AG10803 (cell line): ENCODE measurements around the gene TK1.
"Not testable (repeated sequence)": the region's sequence is repeated elsewhere in the genome, so short reads cannot be mapped to it uniquely, and the experiment has no call there.

Source experiments
- DNase-seq: peaks from one replicate; pipeline ENCODE4 v3.0.0; 2010; ENCODE audit warnings: low read depth
- H3K4me3 ChIP-seq: 2 replicates; pipeline ENCODE4 v1.5.1; 2011; ENCODE audit warnings: mild to moderate bottlenecking, low read length, control low read depth
- CTCF ChIP-seq: conservative IDR thresholded peaks from 2 replicates; pipeline ENCODE4 v1.5.1; 2011; ENCODE audit warnings: mild to moderate bottlenecking, low read length, control low read depth, inconsistent platforms

The TK1 gene

DNA sequence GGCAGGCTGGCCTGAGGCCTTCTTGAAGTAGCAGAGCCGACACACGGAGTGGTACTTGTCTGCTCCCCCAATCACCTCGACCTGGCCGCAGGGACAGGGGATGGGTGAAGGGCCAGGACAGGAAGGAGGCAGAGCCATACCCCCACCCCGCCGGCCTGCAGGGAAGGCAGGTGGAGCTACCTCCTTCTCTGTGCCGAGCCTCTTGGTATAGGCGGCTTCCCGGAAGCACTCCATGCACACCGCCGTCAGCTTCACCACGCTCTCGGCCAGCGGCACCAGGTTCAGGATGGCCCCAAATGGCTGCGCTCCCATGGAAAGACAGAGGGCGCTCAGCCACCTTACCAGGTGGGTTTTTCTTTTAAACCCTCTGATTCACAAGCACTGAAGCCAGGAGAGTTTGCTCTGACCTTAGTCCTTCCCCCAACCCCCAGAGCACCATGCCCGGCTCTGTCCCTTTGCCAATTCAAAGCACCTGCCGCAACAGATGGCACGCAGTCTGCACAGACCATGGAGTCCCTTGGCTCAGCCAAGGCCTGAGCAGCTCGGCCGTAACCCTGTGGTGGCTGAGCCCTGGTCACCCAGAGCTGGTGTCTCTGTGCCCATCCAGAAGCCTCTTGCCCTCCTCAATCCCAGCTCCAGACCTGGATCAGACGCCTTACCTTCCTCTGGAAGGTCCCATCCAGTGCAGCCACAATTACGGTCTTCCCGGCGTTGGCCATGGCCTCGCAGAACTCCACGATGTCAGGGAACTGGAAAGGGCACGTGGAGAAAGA lies 11.8 kb downstream of the TK1 start:
- no peak for DNase-seq
- no peak for TF ChIP-seq CTCF
- no peak overlapping the region for H3K4me3 ChIP-seq

GRCh38 chr17:78174346-78174869 lies 12.4 kb downstream of the TK1 start:
- no peak for TF ChIP-seq CTCF
- no peak for DNase-seq
- no peak overlapping the region for H3K4me3 ChIP-seq

DNA sequence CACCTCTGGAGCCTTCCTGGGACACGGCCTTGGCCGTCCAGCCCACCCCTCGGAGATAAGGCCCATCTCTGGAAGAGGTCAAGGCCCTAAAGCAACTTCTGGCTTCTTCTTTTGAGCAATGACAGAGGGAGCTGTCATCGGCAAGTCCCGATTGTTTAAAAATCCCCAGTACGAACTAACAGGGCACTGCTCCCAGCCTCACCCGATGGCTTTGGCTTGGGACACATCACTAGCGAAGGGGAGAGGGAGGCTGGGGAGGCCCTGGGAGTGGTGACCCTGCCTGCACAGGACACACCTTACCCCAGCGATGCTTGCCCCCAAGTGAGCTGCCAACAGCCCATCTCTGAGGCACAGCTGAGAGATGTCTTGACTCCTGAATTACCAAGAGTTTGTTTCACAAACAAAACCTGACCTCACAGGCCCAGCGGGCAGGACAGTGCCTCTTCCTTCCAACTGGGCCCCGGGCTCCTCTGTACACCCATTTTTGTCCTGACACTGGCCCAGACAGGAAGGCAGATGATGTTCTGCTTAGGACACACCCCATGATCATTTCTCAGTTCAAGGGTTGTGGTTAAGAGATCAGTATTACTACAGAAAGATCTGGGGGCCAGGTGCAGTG lies 13.6 kb downstream of the TK1 start:
- no peak for TF ChIP-seq CTCF
- DNase-seq: no peak
- H3K4me3 ChIP-seq: no peak overlapping the region

DNA sequence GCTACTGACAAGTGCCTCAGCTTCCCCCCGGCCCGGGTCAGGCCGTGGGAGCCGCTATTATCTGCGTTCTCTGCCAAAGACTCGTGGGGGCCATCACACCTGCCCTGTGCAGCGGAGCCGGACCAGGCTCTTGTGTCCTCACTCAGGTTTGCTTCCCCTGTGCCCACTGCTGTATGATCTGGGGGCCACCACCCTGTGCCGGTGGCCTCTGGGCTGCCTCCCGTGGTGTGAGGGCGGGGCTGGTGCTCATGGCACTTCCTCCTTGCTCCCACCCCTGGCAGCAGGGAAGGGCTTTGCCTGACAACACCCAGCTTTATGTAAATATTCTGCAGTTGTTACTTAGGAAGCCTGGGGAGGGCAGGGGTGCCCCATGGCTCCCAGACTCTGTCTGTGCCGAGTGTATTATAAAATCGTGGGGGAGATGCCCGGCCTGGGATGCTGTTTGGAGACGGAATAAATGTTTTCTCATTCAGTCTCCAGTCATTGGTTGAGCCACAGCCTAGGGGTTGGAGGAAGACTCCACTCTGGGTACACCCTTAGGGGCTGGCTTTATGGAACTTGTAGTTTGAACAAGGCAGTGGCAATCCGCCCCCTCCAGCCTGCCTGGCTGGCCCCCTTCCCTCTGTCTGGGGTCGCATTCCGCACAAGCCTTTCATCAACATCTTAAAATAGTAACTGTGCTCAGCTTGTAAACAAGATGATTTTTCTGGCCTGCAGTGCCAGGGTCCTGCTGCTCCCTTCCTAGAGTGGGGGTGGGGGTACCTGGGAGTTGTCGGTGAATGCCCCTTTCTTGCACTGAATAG lies 14.4 kb downstream of the TK1 start:
- no peak for DNase-seq
- TF ChIP-seq CTCF: no peak
- H3K4me3 ChIP-seq: no peak overlapping the region

DNA sequence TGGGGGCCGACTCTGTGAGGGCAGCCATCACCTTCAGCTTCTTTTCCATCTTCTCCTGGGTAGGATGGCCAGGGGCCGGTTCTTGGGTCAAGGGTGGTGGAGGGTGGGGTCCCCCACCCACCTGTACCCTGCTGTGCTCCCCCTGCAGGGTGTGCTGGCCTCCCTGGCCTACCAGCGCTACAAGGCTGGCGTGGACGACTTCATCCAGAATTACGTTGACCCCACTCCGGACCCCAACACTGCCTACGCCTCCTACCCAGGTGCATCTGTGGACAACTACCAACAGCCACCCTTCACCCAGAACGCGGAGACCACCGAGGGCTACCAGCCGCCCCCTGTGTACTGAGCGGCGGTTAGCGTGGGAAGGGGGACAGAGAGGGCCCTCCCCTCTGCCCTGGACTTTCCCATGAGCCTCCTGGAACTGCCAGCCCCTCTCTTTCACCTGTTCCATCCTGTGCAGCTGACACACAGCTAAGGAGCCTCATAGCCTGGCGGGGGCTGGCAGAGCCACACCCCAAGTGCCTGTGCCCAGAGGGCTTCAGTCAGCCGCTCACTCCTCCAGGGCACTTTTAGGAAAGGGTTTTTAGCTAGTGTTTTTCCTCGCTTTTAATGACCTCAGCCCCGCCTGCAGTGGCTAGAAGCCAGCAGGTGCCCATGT lies 15.1 kb downstream of the TK1 start:
- not testable (repeated sequence) for DNase-seq, H3K4me3 ChIP-seq

DNA sequence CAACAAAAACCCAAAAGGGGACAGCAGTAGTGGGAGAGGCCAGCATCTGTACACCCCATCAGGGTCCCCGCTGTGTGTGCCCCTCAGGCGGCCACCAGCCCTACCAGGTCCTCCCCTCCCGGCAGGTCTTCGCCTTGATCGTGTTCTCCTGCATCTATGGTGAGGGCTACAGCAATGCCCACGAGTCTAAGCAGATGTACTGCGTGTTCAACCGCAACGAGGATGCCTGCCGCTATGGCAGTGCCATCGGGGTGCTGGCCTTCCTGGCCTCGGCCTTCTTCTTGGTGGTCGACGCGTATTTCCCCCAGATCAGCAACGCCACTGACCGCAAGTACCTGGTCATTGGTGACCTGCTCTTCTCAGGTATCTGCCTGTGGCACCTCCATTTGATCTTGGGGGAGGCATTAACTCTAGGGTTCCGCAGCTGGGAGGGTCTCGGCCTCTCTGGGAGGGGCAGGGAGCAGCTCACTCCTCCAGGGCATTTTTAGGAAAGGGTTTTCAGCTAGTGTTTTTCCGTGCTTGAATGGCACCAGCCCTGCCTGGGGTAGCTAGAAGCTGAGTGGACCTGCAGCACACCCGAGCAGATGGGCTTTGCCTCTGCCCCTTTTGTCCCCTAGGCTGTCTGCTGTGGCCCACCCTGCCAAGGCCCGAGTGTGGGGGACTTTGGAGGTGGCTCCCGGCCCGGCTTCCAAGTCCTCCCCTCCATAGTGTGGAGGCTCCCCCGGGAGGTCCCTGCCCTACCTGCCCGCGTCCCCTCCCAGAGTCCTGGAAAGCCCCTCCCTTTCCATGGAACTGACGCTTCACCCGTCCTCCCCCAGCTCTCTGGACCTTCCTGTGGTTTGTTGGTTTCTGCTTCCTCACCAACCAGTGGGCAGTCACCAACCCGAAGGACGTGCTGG lies 15.9 kb downstream of the TK1 start:
- no peak overlapping the region for H3K4me3 ChIP-seq
- DNase-seq: no peak

More for the DNA sequence above, 15.9 kb downstream of the TK1 start:
- no peak for TF ChIP-seq CTCF
